Measurements from ENCODE around the gene SLC4A4.

DNA sequence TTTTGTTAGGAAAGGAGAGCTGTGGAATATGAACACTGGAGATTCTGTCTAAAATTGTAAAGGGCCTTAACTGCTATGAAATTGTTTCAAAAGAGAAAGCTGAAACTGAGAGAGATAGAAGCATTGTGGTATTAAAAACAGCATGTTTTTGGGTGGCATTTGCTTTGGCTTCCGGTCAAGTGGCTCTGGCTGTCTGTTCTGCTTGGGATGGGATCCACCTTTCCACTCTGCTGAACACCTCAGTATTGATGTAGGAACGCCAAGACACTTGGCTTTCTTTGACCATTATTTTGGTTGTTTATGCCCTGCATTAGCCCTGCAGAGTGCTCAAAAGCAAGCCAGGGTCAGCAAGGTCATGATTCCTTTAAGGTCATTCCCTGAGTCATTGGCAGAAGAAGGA, 199.7 kb downstream of the SLC4A4 start:
- TF ChIP-seq, protein P1, sequence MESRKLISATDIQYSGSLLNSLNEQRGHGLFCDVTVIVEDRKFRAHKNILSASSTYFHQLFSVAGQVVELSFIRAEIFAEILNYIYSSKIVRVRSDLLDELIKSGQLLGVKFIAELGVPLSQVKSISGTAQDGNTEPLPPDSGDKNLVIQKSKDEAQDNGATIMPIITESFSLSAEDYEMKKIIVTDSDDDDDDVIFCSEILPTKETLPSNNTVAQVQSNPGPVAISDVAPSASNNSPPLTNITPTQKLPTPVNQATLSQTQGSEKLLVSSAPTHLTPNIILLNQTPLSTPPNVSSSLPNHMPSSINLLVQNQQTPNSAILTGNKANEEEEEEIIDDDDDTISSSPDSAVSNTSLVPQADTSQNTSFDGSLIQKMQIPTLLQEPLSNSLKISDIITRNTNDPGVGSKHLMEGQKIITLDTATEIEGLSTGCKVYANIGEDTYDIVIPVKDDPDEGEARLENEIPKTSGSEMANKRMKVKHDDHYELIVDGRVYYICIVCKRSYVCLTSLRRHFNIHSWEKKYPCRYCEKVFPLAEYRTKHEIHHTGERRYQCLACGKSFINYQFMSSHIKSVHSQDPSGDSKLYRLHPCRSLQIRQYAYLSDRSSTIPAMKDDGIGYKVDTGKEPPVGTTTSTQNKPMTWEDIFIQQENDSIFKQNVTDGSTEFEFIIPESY (IDR thresholded peaks at IDR 0.05; ENCODE audit: borderline replicate concordance, low read depth): no peak
- TF ChIP-seq EP300 (IDR thresholded peaks at IDR 0.05; ENCODE audit: borderline replicate concordance in 1 of 2, low read depth in 1 of 2, low read length in 1 of 2): no peak
- TF ChIP-seq ELF1 (IDR thresholded peaks at IDR 0.05): no peak
- TF ChIP-seq POLR2AphosphoS5 (IDR thresholded peaks at IDR 0.05; ENCODE audit: low read depth, low read length): no peak
- TF ChIP-seq, protein P2, sequence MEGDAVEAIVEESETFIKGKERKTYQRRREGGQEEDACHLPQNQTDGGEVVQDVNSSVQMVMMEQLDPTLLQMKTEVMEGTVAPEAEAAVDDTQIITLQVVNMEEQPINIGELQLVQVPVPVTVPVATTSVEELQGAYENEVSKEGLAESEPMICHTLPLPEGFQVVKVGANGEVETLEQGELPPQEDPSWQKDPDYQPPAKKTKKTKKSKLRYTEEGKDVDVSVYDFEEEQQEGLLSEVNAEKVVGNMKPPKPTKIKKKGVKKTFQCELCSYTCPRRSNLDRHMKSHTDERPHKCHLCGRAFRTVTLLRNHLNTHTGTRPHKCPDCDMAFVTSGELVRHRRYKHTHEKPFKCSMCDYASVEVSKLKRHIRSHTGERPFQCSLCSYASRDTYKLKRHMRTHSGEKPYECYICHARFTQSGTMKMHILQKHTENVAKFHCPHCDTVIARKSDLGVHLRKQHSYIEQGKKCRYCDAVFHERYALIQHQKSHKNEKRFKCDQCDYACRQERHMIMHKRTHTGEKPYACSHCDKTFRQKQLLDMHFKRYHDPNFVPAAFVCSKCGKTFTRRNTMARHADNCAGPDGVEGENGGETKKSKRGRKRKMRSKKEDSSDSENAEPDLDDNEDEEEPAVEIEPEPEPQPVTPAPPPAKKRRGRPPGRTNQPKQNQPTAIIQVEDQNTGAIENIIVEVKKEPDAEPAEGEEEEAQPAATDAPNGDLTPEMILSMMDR (IDR thresholded peaks at IDR 0.05): no peak
- no peak for TF ChIP-seq NFIC (IDR thresholded peaks at IDR 0.05; ENCODE audit: borderline replicate concordance)
- TF ChIP-seq YY1 (IDR thresholded peaks at IDR 0.05; ENCODE audit: low read depth): no peak
- no peak for TF ChIP-seq FOSL2 (IDR thresholded peaks at IDR 0.05; ENCODE audit: borderline replicate concordance, low read depth)
- TF ChIP-seq TEAD4 (IDR thresholded peaks at IDR 0.05; ENCODE audit: borderline replicate concordance, insufficient read depth): no peak
- TF ChIP-seq EZH2phosphoT487 (IDR thresholded peaks at IDR 0.05; ENCODE audit: borderline replicate concordance, low read depth): no peak
- no peak for TF ChIP-seq SIN3A (IDR thresholded peaks at IDR 0.05; ENCODE audit: borderline replicate concordance, low read depth, low read length)
- no peak for TF ChIP-seq RFX5 (IDR thresholded peaks at IDR 0.05; ENCODE audit: low read length)
- TF ChIP-seq MXI1 (IDR thresholded peaks at IDR 0.05; ENCODE audit: low read depth, low read length): no peak
- TF ChIP-seq FOXJ3 (CRISPR knock-in tag; IDR thresholded peaks at IDR 0.05): no peak
